Kidney (tissue), 14 donors: ENCODE data around the gene HOXC11. TPM values are rescaled to one million over a fixed set of nuclear protein-coding genes. Genes with fewer than 3 reads are reported as not detected.
A peak's percentile ranks its signal among the peaks of the same experiment; 100 is the strongest.

Source experiments
- DNase-seq, 5 donors: peaks; one replicate each; pipeline ENCODE4 v3.0.0-alpha.2; 2013 to 2020
- FAIRE-seq: peaks from 2 replicates; lab custom pipeline; 2012; peaks lifted over from hg19 to GRCh38; lab: Jason Lieb, UNC
- H3K27ac ChIP-seq, 2 donors: one replicate each; pipeline ENCODE4 v1.7.0; 2013; ENCODE audit warnings: low read depth in 2 of 2, low read length in 2 of 2, inconsistent platforms in 1 of 2
- H3K27me3 ChIP-seq: one replicate; pipeline ENCODE4 v1.7.1; 2013; ENCODE audit warnings: low read length, inconsistent platforms; ENCODE audit not compliant: control insufficient read depth, insufficient read depth
- H3K36me3 ChIP-seq, 3 donors: one replicate each; pipeline versions ENCODE4 v1.7.0 to v1.7.1; 2013; ENCODE audit warnings: low read length in 3 of 3, control low read depth in 1 of 3, inconsistent platforms in 1 of 3; ENCODE audit not compliant: insufficient read depth in 3 of 3, control insufficient read depth in 2 of 3
- H3K4me1 ChIP-seq, 3 donors: one replicate each; pipeline versions ENCODE4 v1.7.0 to v1.7.1; 2013; ENCODE audit warnings: low read length in 3 of 3, inconsistent platforms in 1 of 3, low read depth in 1 of 3; ENCODE audit not compliant: control insufficient read depth in 2 of 3, insufficient read depth in 2 of 3
- H3K4me3 ChIP-seq, 3 donors: one replicate each; pipeline versions ENCODE4 v1.7.0 to v1.8.1; 2013; ENCODE audit warnings: low read length in 3 of 3, control low read depth in 1 of 3, inconsistent platforms in 1 of 3
- H3K9ac ChIP-seq, 3 donors: one replicate each; pipeline versions ENCODE4 v1.7.0 to v1.7.1; 2013; ENCODE audit warnings: low read length in 3 of 3, control low read depth in 1 of 3, inconsistent platforms in 1 of 3
- H3K9me3 ChIP-seq, 3 donors: one replicate each; pipeline versions ENCODE4 v1.7.0 to v1.7.1; 2013; ENCODE audit warnings: low read length in 3 of 3, control low read depth in 1 of 3, inconsistent platforms in 1 of 3; ENCODE audit not compliant: control insufficient read depth in 2 of 3, insufficient read depth in 1 of 3
- intact Hi-C: fragments of 100-400 bp; cut with DNase I; formaldehyde crosslinking; loops from one replicate; pipeline ENCODE4 v1.11.1; 2022
- polyA plus RNA-seq: library from polyadenylated mRNA; stranded (reverse); fragments of 350-450 nt; fragmentation: Illumina TruSeq; extraction: RNeasy Lipid Tissue Mini Kit (QIAGEN cat#74804); gene quantifications from one replicate; pipeline ENCODE4 v1.2.3, GENCODE V29; 2014; ENCODE audit warnings: low read depth, low replicate concordance; ENCODE audit not compliant: insufficient read depth
- total RNA-seq: library from RNA; stranded (reverse); fragmentation: NEBNext Ultra II Directional; extraction: Animal tissue kit (Norgen Biotek cat#: 25700); gene quantifications from one replicate; pipeline ENCODE4 v1.2.1, GENCODE V29; 2021
- TF ChIP-seq, protein P1 (sequence below): IDR thresholded peaks from 3 replicates; pipeline ENCODE4 v1.5.1; 2012; ENCODE audit warnings: mild to moderate bottlenecking, moderate library complexity, borderline replicate concordance; ENCODE audit not compliant: insufficient read depth; ENCODE audit errors: extremely low read depth
- donor health status: control.
- donor health status: control.
- donor health status: control.
- donor health status: control.
- donor health status: control.
- donor health status: DM: yes; HTN: yes; CAD: no.
- donor health status: Normal renal cell carcinoma (clear cell type).

HOXC11 gene
- total and polyA plus RNA-seq, 2 donors from 2014 or later = 0.75 to 1.4 TPM

DNA sequence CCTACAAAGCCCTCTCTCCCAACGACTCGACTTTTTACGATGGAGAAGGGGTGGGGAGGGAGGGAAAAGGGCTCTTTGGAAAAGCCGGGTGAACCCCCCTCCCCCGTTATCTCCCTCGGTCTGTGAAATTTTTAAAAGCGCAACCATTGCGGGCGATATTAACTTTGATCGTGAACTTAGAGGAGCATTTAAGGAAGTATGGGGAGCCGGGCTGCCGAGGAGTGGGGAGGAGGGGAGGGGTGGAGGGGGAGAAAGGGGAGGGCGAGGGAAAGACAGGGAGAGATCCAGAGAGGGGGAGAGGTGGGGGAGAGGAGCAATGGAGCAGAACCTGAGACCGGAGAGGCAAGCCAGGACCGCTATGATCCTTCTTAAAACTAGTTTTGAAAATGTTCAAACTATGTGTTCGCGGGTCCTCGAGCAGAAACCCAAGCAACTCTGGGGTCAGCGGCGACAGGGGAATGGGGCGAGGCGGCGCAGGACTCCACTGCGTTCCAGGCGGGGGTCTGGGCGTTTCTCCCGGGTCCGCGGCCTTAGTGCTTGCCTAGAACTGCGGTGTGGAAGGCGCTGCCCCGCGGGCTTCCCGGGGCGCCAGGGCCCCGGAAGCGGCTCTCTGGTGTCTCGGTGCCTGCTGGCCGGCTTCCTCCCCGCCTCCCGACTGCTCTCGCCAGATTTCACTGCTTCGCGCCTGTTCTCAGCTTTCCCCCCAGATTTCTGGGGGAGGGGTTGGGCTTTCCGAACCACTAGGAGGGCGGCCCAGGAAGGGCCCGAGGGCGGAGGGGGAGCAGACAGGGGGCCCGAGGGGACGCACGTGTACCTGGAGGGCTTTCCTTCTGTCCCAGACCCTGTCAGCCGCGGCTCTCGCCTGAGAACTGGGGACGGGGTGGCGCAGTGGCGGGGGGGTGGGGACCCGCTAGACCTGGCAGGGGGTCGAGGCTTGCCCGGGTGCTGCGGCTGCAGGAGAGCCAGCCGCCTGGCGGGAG is 1.4 kb downstream of the HOXC11 start, which contains the start of gene HOTAIR:
TSS of gene HOTAIR (minus strand) at position 871 of the 980 bp plus-strand sequence.
- FAIRE-seq (no peak), DNase-seq (peak in 4 of 5 donors; percentile 81 to 86 (median 84))
- H3K27ac ChIP-seq = no peak within 1 kb of the TSS
- H3K27me3 ChIP-seq = peaks cover 20% of the 10 kb centered on the region
- H3K36me3 ChIP-seq = no peaks in the 10 kb centered on the region
- peak within 1 kb of the TSS; percentile 33 to 63 (median 49) for H3K4me3 ChIP-seq
- no peaks in the 10 kb centered on the region for H3K9me3 ChIP-seq
- intact Hi-C loops = no loop called here
- TF ChIP-seq, protein P1, sequence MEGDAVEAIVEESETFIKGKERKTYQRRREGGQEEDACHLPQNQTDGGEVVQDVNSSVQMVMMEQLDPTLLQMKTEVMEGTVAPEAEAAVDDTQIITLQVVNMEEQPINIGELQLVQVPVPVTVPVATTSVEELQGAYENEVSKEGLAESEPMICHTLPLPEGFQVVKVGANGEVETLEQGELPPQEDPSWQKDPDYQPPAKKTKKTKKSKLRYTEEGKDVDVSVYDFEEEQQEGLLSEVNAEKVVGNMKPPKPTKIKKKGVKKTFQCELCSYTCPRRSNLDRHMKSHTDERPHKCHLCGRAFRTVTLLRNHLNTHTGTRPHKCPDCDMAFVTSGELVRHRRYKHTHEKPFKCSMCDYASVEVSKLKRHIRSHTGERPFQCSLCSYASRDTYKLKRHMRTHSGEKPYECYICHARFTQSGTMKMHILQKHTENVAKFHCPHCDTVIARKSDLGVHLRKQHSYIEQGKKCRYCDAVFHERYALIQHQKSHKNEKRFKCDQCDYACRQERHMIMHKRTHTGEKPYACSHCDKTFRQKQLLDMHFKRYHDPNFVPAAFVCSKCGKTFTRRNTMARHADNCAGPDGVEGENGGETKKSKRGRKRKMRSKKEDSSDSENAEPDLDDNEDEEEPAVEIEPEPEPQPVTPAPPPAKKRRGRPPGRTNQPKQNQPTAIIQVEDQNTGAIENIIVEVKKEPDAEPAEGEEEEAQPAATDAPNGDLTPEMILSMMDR = peak; percentile 4
- H3K9ac ChIP-seq = peak within 1 kb of the TSS in 1 of 3 donors; percentile 46
- peaks cover 0 to 7% (median 5%) of the 10 kb centered on the region in 3 donors for H3K4me1 ChIP-seq

DNA sequence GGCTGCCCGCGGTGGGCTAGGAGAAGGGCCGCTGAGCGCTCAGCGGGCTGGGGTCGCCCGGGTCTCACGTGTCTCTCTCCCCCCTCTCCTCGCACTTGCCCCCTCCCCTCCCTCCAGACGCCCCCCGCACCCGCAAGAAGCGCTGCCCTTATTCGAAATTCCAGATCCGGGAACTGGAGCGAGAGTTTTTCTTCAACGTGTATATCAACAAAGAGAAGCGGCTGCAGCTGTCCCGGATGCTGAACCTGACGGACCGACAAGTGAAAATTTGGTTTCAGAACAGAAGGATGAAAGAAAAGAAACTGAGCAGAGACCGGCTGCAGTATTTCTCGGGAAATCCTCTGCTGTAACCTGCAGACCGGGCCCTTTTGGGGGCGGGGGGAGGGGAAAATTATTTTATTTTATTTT is 2.1 kb downstream of the HOXC11 start:
- H3K27me3 ChIP-seq = peaks cover 15% of the 10 kb centered on the region
- no peak overlapping the region for H3K27ac ChIP-seq
- DNase-seq (peak in 2 of 5 donors; percentile 68 to 74), FAIRE-seq (no peak)
- intact Hi-C loops = no loop called here
- H3K9me3 ChIP-seq = no peaks in the 10 kb centered on the region
- peaks cover 0 to 7% (median 5%) of the 10 kb centered on the region in 3 donors for H3K4me1 ChIP-seq
- no peak overlapping the region for H3K9ac ChIP-seq
- TF ChIP-seq, protein P1 = no peak
- peak overlapping the region; percentile 24 to 49 (median 33) for H3K4me3 ChIP-seq
- no peaks in the 10 kb centered on the region for H3K36me3 ChIP-seq

DNA sequence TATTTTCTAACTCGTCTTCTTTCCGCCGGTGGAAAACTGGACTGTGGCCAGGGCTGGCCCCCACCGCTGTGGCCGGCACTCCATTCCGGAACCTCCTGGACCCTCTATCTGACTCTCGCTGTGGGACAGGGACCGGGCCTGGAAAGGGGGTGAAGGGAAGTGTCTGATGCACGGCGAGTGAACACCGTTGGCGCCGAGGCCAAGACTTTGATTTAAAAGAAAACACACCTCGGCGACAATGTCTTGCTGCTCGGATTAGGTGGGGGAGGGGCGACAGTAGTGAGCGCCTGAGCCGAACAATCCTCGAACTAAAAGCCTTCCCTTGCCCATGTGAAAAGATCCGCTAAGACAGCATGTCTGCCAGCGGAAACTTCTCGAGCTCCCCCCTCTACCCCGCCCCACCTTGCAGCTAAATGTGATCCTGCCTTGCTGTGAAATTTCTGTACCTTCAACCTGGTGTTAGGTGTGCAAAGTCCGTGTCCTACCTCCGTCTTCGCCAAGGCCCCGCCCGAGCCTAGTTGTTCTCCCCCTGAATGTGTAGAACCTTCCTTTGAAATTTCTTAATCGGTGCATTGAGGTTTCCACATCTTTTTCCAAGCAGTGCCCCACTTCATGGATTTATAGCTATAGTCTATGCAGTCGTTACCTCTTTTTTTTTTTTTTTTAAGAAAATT is 2.7 kb downstream of the HOXC11 start:
- no peak overlapping the region for H3K9ac ChIP-seq
- DNase-seq = peak in 4 of 5 donors; percentile 60 to 79 (median 63)
- intact Hi-C loops = no loop called here
- peaks cover 15% of the 10 kb centered on the region for H3K27me3 ChIP-seq
- H3K4me3 ChIP-seq = peak overlapping the region in 2 of 3 donors; percentile 16 to 21
- no peak overlapping the region for H3K27ac ChIP-seq
- no peaks in the 10 kb centered on the region for H3K36me3 ChIP-seq
- TF ChIP-seq, protein P1 = no peak
- H3K9me3 ChIP-seq = no peaks in the 10 kb centered on the region
- peaks cover 0 to 7% (median 5%) of the 10 kb centered on the region in 3 donors for H3K4me1 ChIP-seq
- no peak for FAIRE-seq
